IPS DF 4.7 (cell line): ENCODE data around the gene C2orf76.
"Not testable (repeated sequence)": the region's sequence is repeated elsewhere in the genome, so short reads cannot be mapped to it uniquely, and the experiment has no call there.

Source experiments
- DNase-seq: peaks from one replicate; pipeline ENCODE4 v3.0.0-alpha.2; 2013; ENCODE audit warnings: low spot score; ENCODE audit errors: extremely low read depth

The C2orf76 gene

DNA sequence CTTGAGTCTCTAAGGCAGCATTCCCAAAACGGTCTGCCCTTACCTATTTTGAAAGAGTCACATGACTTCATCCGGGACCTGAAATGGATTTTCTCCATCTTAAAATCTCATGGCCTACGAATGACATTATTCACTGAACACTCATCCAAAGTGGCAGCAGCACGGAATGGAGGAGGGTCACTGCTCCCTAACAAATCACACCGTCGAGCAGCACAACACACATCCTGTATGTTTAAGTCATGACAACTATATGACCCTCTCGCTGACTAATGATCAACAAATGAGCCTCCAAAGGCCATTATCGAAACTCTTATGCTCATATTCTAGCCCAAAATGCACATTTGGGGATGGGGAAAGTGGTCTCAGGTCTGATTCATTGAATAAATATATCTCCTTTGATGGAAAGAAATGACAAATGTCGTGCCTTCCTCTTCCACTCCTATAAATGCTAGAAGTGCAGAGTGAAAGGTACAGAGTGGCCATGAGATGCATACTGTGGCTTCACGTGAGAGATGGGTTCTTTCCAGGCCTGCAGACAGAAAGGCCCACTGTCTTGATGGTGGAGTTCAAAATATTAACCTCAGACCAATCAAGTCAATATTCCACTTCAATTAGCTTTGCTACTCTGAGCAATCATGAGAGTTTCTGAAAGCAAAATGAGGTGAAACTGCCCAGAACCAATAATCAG lies 70.8 kb downstream of the C2orf76 start:
- DNase-seq: no peak

DNA sequence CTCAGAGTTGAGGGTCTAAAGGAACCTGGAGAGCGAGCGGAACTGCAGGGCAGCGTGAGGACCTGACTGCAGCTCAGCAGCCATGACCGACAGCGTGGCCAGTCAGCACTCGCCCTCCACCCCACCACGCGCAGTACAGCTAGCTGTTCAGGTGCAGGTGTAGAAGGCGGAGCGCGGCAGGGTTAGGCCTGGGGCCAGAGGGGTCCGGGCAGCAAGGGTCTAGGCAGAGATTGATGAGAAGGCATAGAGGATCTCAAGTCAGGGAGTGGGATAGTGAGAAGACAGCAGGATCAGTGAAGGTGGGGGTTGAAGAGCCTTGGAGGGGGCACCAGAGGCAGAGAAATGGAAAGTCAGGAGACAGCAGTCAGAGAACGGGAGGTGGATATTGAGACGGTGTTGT lies 72.0 kb downstream of the C2orf76 start:
- no peak for DNase-seq

DNA sequence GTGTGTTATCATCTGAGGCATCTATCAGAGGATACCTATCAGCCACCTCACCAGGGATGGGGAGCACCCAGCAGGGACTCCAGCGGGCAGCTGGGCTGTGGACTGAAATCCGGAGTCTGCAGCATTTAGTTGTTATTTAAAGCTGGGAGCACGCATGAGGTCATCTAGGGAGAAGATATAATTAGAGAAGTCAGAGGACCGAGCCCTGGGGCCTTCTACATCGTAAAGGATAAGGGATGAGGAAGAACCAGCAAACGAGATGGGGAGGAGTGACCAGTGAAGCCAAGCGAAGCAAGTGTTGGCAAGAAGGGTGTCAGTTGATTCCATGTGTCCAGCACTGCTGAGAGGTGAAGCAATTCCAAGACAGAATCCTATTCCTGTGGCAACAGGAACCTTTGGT lies 72.7 kb downstream of the C2orf76 start:
- no peak for DNase-seq

DNA sequence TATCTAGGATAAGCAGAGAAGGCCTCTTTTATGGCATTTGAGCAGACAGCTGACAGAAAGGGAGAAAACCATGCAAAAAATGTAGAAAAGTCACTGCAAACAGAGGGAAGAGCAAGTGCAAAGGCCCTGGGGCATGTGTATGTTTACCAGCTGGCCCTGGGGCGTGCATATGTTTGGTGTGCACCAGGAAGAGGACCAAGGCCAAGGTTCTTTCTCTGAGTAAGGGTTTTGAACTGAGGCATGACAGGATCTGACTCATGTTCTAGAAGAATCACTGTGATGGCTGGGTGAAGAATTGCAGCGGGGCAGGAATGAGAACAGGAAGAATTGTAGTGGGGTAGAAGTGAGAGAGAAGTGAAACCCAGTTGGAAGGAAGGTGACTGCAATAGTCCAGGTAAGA lies 73.4 kb downstream of the C2orf76 start:
- DNase-seq: no peak

DNA sequence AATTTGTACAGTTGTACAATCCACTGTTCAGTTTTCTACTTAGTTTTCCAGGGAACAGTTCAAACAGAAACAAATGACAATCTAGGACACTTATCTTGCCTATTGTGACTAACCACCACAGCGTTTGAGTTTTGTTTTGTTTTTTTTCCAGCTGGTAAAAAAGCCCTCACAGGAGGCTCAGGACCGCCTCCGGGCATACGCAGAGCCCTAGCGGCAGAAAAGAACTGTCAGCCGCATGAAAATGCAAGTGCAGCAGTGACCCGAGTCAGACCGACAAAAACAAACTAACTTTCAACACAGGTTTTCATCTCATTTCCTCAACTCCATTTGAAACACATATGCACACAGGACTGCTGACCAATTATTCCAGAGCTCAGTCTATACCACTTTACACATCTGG lies 74.4 kb downstream of the C2orf76 start:
- DNase-seq: no peak

DNA sequence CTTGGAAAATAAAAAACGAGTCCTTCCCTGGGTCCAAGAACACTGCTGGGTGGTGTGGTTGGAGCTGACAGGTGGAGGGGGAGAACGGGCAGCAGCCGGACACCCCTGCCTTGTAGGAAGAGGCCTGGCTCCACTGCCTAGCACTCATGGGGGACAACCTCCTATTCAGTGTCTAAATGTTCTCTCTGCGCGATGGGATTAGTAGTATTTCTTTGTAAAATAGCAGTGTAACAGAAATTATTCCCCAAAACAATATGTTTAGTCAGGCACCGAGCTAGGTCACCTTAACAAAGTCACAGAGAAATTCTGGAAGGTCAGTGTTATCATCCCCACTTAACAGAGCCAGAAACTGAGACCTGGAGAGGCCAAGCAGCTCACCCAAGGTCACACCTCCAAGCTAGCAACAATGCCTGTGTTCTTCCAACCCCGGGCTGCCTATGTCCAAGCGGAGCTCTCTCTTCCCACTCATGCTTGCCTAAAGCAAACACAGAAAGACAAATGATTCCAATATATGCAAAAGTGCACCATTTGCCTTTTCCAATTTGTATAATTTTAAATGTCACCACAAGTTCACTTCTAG lies 75.0 kb downstream of the C2orf76 start:
- no peak for DNase-seq

DNA sequence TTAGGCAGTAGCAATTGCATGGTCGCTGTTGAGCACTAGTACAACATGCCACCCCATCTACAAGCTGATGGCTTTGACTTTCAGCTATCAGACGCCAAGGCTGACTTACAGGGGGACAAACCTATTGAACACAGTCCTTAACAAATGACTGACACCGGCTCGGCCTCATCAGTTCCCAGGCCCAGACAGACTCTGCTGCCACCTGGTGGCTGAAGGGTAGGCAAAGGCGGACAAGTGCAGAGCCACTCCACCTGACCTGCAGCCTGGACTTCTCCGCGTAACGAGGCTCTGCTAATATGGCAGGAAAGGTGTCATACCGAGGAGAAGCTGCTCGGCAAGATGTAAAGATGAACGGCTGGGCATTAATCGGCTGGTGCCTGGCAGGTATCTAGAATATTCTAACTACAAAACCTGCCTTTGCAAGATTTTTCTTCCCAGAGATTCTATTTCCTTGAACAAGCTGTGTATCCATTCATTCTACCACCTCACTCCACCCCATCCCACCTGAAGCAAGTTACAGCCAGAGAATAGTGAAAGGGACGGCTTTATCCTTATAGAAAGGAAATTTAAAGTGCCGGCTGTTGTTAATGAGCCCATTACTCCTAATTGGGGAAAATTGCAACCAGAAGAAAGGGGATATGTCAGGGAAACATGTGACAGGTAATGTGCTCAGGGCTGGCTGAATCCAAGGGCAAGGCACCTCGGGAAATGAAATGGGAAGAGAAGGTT lies 75.6 kb downstream of the C2orf76 start:
- DNase-seq: no peak

DNA sequence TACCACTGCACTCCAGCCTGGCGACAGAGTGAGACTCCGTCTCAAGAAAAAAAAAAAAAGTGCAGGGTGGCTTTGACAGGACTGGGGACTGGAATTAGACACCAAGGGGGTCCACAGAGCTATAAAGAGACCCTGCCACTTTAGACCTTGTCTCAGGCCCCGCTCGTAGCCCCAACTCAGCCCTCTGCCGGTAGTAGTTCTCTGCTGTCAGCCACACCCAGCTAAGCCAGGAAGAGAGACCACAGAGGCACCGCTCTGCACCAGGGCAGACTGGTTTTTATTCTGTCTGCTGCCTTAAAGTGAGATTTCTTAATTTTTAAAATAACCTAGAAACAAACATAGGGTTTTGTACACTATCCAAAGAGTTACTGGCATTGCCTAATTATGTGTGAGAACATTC lies 77.0 kb downstream of the C2orf76 start:
- DNase-seq: no peak

DNA sequence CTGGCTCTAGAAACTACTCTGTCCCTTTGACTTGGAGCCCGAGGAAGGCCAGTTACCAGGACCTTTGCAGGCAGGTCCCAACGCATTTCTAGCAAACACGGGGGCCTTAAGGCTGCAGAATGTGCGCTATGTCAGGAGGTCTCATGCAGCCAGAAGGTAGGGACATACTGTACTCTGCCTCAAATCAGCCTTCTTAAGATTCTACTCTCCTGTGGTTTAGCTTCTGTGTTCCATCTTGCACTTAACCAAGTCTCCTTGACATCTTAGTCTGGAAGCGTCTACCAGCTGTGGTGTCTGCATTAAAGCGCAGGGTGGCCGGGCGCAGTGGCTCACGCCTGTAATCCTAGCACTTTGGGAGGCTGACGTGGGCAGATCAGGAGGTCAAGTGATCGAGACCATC lies 77.5 kb downstream of the C2orf76 start:
- no peak for DNase-seq

DNA sequence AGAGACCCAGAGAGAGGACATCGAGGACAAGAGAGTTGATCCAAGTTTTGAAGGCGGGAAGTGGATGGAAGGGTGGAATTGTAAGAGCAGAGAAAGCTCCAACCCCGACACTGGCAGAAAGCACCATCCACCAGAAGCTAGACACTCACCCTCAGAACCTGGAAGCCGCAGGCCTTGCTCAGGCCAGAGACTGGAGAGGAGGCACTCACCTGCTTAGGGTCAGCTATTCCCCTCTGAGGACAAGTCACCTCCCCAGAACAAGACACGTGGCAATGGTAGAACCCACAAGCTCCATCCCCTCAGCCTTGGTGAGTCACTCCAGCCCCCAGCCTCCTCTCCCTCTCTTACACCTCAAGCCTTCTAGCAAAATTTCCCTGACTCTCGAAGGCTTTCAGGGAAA lies 78.1 kb downstream of the C2orf76 start:
- no peak for DNase-seq

DNA sequence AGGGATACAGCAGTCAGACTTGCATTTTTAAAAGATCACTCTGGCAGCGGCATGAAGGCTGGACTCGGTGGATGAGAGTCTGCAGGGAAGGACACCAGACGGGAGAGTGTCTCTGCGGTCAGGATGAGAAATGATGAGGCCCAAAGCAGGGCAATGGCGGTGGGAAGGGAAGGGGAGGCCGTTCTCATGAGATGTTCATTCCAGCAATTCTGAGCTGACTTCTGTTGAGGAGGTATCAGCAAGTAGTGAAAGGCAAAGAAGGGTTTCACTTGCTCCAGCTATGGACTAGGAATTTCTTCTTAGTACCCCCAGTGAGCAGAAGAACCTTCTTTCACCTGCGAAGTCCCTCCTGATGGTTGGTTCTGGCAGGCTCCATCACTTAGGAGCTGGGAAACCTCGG lies 80.0 kb downstream of the C2orf76 start:
- no peak for DNase-seq

DNA sequence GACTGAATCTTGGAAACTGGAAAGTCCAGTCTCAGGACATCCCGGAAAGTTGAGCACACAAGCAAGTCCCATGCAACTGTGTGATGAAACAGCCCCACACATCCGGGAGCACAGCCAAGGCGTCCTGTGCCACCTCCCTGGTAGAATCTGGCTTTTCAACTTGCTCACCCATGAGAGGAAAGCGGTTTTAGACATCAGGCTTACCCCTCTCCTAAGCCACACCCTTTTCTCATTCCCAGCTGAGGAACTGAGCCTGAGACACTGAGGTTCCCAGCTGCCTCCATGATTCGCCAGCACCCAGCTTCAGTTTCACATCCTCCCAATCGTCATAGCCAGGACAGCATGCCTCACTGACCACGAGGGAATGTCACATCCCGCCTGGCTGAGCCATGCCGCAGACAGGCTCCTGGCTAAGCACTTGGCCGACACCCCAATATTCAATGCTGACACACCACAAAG lies 82.7 kb downstream of the C2orf76 start:
- DNase-seq: no peak

DNA sequence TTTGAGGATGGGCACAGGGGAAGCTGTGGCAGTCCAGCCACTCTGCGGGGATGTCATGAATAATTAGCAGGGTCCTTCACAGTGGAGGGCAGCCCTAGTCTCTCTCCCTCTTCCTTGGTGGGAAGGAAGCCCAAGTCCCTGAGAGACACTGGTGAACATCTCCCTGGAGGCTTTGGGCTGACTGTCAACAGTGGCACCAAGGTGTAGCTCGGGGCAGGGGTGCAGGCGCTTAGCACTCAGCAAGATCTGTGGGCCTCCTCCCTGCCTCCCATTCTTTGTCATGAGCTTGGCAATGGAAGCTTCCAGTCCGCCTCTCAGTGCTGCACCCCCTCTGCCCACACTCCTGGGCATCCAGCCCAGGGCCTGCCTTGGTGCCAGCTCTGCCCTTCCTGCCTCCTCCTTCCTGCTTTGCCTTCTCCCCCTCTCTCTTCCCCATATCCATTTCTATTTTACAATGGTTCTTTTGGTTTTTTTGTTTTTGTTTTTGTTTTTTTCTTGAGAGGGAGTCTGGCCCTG lies 83.6 kb downstream of the C2orf76 start:
- DNase-seq: no peak

DNA sequence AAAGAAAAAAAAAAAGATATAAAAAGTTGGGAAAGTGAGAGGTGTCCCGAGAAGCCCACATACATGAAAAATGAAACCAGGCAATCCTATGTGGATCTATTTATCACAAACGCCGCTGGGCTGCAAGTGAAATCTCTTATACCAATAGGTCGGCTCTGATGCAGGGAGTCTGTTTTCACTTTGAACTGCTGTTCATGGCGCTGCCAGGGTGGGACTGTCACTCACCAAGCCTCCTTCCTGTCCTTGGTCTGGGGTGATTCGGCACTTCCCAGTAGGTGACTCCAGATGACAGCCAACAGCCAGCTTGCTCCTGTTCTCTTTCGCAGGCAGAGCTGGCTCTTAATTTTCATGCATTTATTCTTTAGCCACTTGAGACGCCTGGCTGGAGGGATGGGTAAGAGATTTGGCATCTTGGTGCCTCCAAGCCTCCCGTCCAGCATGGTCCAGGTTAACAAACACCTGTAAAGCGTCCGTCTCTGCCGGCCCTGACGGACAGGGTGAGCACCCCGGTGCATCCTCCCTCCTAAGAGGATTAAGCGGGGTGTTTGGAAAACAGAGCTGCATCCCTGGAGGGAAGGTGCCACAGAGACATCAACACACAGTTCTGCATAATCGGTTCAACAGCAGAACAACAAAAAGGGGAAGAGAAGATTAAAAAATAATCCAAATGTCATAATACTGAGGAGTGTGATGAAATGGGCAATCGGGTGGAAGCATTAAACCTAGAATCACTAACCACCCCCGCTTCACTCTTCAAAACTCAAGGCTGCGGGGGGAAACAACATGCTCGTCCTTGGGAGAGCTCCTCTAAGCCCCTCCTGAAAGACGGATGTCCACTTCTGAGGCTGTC lies 84.3 kb downstream of the C2orf76 start:
- no peak for DNase-seq

DNA sequence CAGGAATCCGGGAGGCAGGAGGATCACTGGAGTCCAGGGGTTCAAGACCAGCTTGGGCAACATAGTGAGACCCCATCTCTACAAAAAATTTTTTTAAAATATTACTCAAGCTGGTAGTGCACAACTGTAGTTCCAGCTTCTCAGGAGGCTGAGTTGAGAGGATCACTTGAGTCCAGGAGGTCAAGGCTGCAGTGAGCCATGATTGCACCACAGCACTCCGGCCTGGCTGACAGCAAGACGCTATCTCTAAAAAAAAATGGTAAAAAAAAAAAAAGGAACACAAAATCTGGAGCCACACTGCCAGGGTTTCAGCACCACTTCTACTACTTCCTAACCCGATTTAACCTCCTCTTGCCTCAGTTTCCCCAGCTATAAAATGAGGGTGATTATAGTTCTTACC lies 86.0 kb downstream of the C2orf76 start:
- no peak for DNase-seq

DNA sequence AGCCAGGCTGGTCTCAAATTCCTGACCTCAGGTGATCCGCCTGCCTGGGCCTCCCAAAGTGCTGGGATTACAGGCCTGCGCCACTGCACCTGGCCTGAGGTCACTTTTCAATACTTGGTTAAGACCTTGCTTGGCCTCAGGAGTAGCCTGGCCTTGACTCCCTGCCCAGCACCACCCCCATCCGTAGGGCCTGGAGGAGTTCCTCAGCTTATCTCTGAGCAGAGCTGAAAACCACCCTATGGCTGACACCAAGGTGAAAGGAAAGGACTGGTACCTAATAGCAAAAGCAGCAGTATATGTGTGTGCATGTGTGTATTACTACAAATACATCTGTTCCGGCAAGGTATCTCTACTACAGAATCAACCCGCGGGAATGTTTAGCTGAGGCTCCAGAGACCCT lies 87.0 kb downstream of the C2orf76 start:
- DNase-seq: no peak

DNA sequence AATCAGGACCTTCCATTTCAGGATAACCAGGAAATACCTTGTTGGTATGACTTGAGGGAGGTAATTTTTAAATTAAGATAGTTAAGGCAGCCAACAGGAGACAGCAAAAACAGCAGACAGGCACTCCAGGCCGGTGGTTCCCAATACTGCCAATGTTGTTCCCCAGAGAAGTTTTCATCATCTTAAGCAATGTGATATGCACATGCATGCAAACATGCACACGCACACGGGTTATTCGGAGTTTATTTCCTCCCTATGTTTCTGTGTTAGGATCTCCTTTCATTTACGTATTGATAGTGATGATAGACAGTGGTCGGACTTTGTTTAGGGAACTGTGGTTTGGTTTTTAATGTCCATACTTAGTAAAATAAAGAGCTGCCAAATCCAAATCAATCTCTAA lies 87.7 kb downstream of the C2orf76 start:
- DNase-seq: no peak

DNA sequence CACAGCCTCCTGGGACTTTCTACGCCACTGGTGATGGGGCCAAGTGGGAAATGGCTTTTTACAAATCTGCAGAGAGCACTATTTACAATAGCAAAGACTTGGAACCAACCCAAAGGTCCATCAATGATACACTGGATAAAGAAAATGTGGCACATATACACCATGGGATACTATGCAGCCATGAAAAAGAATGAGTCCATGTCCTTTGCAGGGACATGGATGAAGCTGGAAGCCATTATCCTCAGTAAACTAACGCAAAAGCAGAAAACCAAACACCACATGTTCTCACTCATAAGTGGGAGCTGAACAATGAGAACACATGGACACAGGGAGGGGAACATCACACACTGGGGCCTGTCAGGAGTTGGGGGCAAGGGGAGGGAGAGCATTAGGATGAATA lies 88.2 kb downstream of the C2orf76 start:
- DNase-seq: not testable (repeated sequence)

DNA sequence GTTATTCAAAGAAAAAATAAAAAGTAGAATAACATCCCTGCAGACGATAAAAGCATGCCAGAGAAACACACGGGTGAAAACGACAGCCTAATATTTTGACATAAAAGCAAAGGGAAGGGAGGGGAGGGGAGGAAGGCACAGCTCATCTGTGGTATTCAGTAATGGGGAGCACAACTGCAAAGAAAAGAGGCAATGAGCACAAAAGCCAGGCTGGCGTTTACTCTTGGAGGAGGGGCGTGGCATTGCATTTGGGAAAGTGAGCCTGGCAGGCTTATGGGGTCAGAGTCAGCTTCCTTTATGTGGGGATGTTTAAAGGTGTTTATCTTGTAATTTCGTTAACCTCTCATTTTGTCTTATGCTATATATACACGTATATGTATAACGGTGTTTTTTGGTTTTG lies 89.8 kb downstream of the C2orf76 start:
- DNase-seq: no peak

DNA sequence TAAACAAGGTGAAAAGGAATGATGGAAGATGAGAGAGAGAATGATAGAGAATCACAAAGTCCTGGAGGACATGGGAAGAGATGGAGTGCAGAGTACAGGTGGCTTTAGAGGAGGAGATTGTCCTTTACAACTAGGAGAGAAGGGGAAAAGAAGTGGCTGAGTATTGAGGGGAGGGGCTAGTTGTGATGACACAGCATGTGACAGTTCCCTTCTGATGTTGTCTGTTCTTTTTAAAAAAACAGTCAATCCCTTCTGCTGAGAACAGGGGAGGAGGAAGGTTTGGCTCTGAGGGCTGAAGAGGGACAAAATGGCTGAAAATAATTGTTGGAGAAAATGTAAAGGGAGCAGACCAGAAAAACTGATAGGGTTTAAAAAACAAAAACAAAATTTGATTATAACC lies 99.0 kb downstream of the C2orf76 start:
- no peak for DNase-seq

DNA sequence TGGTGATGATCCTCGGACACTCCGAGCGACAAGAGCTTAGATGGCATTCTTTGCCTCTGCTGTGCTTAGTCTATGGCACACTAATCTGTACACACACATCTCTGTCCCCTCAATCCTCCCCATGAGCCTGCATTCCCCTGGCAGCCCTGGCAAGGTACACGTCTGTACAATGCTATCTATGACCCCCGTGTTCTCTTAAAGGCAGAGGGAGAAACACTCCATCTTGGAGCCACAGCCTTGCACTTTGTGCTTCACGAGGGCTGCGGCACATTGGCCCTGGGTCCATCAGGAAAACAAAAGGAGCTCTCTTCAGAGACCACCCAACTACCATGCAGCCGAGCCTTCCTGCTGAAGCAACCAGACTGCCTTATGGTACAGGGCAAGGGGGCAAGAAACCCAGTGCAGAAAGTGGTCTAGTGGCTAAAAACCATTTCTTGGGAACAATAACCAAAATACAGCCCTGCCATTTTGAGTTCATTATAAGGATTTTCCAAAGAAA lies 100.5 kb downstream of the C2orf76 start:
- DNase-seq: no peak

DNA sequence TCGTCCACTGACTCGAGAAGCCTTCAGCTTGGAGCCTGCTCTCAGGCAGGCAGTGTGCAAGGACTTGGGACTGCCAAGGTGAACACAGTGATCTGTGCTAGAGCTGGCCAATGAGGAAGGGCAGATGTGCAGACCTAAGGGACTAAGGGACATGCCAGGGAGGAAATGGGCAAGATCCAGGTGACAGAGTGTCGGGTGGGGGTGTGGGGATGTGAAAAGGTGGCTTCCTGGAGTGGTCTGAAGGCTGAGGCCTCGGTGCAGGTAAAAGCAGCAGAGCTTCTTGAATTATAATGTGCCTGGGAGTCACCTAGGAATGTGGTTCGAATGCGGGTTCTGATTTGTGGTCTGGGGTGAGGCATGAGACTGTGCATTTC lies 101.0 kb downstream of the C2orf76 start:
- no peak for DNase-seq
